NT2/D1 (cell line): ENCODE measurements around the gene EEFSEC.

Source experiments
- DNase-seq: peaks from one replicate; pipeline ENCODE4 v3.0.0-alpha.2; 2011; ENCODE audit warnings: low read depth, low spot score
- H3K27me3 ChIP-seq: 2 replicates; pipeline ENCODE4 v1.6.0; 2011; ENCODE audit warnings: mild to moderate bottlenecking; ENCODE audit not compliant: insufficient read length, insufficient read depth
- H3K36me3 ChIP-seq: 2 replicates; pipeline ENCODE4 v1.6.1; 2011; ENCODE audit warnings: mild to moderate bottlenecking, low read length, mixed read lengths; ENCODE audit not compliant: insufficient read depth, insufficient read length
- H3K4me1 ChIP-seq: 2 replicates; pipeline ENCODE4 v1.5.1; 2011; ENCODE audit not compliant: insufficient read depth, insufficient read length
- H3K4me3 ChIP-seq: 2 replicates; pipeline ENCODE4 v1.5.1; 2011; ENCODE audit warnings: low read depth; ENCODE audit not compliant: insufficient read length
- H3K9ac ChIP-seq: 2 replicates; pipeline ENCODE4 v1.6.0; 2011; ENCODE audit warnings: low read depth; ENCODE audit not compliant: insufficient read length
- H3K9me3 ChIP-seq: 2 replicates; pipeline ENCODE4 v1.5.1; 2011; ENCODE audit warnings: mild to moderate bottlenecking, low read length; ENCODE audit not compliant: insufficient read depth
- SUZ12 ChIP-seq: IDR thresholded peaks from 2 replicates; pipeline ENCODE4 v1.6.1; 2011; ENCODE audit not compliant: insufficient read length, insufficient read depth; ENCODE audit errors: extremely low read depth
- YY1 ChIP-seq: IDR thresholded peaks from 2 replicates; pipeline ENCODE4 v1.6.1; 2011; ENCODE audit not compliant: insufficient read length, insufficient read depth
- ZNF274 ChIP-seq: IDR thresholded peaks from 2 replicates; pipeline ENCODE4 v1.6.1; 2011; ENCODE audit warnings: mild to moderate bottlenecking, low read depth, low read length

The EEFSEC gene

DNA sequence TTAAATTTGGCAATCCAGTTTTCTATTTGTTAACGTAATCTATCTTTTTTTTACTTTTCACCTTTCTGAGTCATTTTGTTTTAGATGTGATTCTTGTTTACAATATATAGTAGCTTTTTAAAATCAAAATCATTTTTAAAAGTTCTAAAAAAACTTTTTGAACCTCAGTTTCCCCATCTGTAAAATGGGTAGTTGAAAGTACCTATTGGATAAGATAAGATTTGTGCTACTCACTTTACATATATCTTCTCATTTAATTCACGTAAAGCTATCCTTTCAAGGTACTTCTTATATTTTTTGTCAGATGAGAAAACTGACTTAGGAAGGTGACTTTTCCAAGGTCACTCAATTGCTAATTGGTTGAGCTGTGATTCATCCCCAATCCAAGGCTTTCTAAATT, 153.2 kb downstream of the EEFSEC start:
- Histone ChIP-seq H3K9me3 (no peaks in the 10 kb centered on the region), H3K4me3 (no peak overlapping the region), H3K9ac (no peak overlapping the region), H3K36me3 (no peaks in the 10 kb centered on the region), H3K27me3 (no peaks in the 10 kb centered on the region), H3K4me1 (no peaks in the 10 kb centered on the region)
- DNase-seq = no peak
- no peak for TF ChIP-seq ZNF274
- no peak for TF ChIP-seq SUZ12
- TF ChIP-seq YY1 = no peak

GRCh38 chr3:128307029-128307633, 153.8 kb downstream of the EEFSEC start:
- H3K36me3 ChIP-seq = no peaks in the 10 kb centered on the region
- H3K27me3 ChIP-seq = no peaks in the 10 kb centered on the region
- no peak overlapping the region for H3K9ac ChIP-seq
- DNase-seq = no peak
- H3K4me3 ChIP-seq = no peak overlapping the region
- no peak for TF ChIP-seq YY1
- no peak for TF ChIP-seq SUZ12
- TF ChIP-seq ZNF274 = no peak
- no peaks in the 10 kb centered on the region for H3K4me1 ChIP-seq
- H3K9me3 ChIP-seq = no peaks in the 10 kb centered on the region

GRCh38 chr3:128307781-128308469, 154.6 kb downstream of the EEFSEC start:
- no peaks in the 10 kb centered on the region for H3K27me3 ChIP-seq
- H3K4me1 ChIP-seq = no peaks in the 10 kb centered on the region
- no peaks in the 10 kb centered on the region for H3K9me3 ChIP-seq
- H3K4me3 ChIP-seq = no peak overlapping the region
- H3K9ac ChIP-seq = no peak overlapping the region
- TF ChIP-seq YY1 (no peak), ZNF274 (no peak)
- no peak for DNase-seq
- H3K36me3 ChIP-seq = no peaks in the 10 kb centered on the region

DNA sequence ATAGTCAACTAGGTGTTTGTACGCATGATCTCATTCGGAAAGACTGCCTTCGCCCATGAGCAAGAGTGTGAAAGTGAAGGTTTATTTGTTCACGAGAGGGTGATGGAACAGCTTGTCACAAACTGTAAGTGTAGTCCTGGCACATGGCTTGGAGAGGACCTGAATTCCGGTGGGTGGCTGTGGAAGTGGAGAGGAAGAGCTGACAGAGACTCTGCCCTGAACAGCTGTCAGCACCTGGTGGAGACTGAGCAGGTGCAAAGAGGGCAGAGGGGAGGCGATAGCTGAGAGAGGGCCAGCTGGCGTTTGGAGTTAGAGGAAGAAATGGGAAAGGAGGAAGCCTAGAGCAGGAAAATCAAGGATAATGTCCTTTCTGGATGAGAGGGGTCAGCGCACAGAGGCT, 155.7 kb downstream of the EEFSEC start:
- no peak for DNase-seq
- no peak overlapping the region for H3K9ac ChIP-seq
- H3K4me1 ChIP-seq = no peaks in the 10 kb centered on the region
- no peaks in the 10 kb centered on the region for H3K36me3 ChIP-seq
- H3K4me3 ChIP-seq = no peak overlapping the region
- no peak for TF ChIP-seq SUZ12
- no peak for TF ChIP-seq ZNF274
- no peak for TF ChIP-seq YY1
- H3K9me3 ChIP-seq = no peaks in the 10 kb centered on the region
- no peaks in the 10 kb centered on the region for H3K27me3 ChIP-seq

- TF ChIP-seq ZNF274 (no peak), YY1 (no peak)
- no peaks in the 10 kb centered on the region for H3K27me3 ChIP-seq
- H3K4me1 ChIP-seq = no peaks in the 10 kb centered on the region
- H3K36me3 ChIP-seq = no peaks in the 10 kb centered on the region
- no peak overlapping the region for H3K9ac ChIP-seq
- H3K9me3 ChIP-seq = no peaks in the 10 kb centered on the region
- H3K4me3 ChIP-seq = no peak overlapping the region
- no peak for DNase-seq
Observed at GRCh38 chr3:128310286-128311058, 157.2 kb downstream of the EEFSEC start.

- Histone ChIP-seq H3K4me1 (no peaks in the 10 kb centered on the region), H3K9me3 (no peaks in the 10 kb centered on the region), H3K36me3 (no peaks in the 10 kb centered on the region), H3K9ac (no peak overlapping the region), H3K4me3 (no peak overlapping the region), H3K27me3 (no peaks in the 10 kb centered on the region)
- TF ChIP-seq YY1 = no peak
- TF ChIP-seq ZNF274 = no peak
- TF ChIP-seq SUZ12 = no peak
- no peak for DNase-seq
Observed at GRCh38 chr3:128311441-128311844, 158.2 kb downstream of the EEFSEC start.

DNA sequence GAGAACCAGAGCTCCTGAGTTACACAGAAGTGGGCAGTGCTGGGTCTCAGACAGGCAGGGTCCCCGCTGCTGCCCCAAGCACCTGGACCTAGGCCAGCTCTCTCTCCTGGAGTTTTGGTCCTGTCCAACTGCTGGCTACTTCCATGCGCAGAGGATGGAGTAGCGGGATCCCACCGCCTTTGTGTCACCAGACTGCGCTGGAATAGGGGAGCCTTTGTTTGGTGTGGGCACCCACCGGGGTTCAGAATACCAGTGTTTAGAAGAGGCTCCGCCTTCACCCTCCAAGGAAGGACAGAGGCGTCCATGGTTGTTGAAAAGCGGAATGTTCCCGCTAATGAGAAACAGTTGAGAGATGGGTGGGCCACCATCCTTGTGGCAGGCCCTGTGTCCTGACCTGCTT, 159.0 kb downstream of the EEFSEC start:
- Histone ChIP-seq H3K36me3 (no peaks in the 10 kb centered on the region), H3K27me3 (no peaks in the 10 kb centered on the region), H3K9ac (no peak overlapping the region), H3K4me3 (no peak overlapping the region), H3K9me3 (no peaks in the 10 kb centered on the region), H3K4me1 (no peaks in the 10 kb centered on the region)
- DNase-seq = no peak
- no peak for TF ChIP-seq YY1
- TF ChIP-seq SUZ12 = no peak
- no peak for TF ChIP-seq ZNF274
